HG03045 (cell line): ENCODE data around the gene USP20.

Source experiments
- ATAC-seq: cut with Tn5 transposase; IDR thresholded peaks from one replicate; pipeline ENCODE4 v1.9.1; 2021; ENCODE audit warnings: mild to moderate bottlenecking, moderate library complexity; ENCODE audit not compliant: unreplicated experiment

USP20 gene

GRCh38 chr9:129853614-129854013, 18.4 kb downstream of the USP20 start:
- ATAC-seq, result no peak

- ATAC-seq, result no peak
Measured at GRCh38 chr9:129854588-129855110, 19.4 kb downstream of the USP20 start.

- ATAC-seq, result no peak
Measured at GRCh38 chr9:129857207-129857606, 21.9 kb downstream of the USP20 start.

DNA sequence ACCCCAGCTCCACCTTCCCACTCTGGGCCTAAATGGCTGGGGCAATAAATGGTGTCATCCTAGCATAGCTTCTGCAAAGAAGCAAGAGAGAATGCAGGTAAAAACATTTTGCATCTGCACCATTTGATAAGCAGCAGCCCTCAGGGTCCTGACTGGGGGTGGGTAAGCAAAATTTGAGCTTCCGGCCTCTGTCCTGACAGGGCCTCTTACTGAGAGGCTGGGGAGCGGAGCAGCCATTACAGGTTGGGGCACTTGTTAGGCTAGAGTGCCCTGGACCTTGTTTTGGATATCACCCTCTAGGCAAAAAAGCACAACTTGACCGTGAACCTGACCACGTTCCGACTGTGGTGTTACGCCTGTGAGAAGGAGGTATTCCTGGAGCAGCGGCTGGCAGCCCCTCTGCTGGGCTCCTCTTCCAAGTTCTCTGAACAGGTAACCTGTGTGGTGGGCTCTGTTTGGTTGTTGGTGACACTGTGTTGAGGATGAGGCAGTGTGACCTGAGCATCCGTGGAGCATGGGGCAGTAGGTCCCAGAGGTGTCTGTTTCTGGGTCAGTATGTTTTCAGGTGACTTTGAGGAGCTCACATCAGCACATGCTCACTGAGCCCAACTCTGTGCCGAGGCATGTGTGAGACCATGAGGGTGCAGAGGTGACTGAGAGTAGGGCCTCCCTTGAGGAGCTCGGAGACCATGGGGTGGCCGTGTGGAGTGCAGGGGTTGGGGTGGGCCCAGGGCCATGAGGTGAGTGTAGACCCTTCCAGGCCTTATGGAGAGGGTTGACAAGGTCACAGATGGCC, 23.1 kb downstream of the USP20 start:
- ATAC-seq, result no peak

GRCh38 chr9:129860653-129861446, 25.6 kb downstream of the USP20 start:
- no peak for ATAC-seq

- ATAC-seq, result no peak
Measured at GRCh38 chr9:129861447-129861827, 26.2 kb downstream of the USP20 start.

GRCh38 chr9:129863059-129863690, 27.9 kb downstream of the USP20 start:
- no peak for ATAC-seq

GRCh38 chr9:129864991-129865647, 29.9 kb downstream of the USP20 start:
- ATAC-seq, result no peak

DNA sequence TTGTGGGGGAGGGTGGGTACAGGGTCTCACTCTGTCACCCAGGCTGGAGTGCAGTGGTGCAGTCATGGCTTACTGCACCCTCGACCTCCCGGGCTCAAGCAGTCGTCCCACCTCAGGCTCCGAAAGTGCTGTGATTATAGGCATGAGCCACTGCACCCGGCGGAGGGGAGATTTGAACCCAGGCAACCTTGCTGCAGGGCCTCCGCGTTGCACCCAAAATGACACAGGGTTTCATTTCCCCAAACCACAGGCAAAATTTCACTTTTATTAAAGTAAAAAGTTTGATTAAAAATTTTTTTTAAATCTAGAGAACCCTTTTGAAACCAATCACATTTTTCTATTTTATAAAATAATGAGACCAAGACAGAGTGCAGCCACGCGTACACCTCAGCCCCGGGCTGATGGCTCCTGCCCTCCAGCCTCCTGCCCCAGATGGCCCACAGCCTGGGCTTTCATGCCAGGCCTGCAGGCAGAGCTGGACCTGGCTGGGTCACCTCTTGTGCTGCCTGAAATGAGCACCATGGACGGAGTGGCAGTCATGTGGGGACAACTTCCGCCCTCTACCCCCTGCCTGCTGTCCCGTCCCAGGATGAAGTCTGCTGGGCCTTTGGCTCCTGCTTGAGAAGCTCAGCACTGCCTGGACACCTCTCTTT, 30.5 kb downstream of the USP20 start:
- no peak for ATAC-seq

DNA sequence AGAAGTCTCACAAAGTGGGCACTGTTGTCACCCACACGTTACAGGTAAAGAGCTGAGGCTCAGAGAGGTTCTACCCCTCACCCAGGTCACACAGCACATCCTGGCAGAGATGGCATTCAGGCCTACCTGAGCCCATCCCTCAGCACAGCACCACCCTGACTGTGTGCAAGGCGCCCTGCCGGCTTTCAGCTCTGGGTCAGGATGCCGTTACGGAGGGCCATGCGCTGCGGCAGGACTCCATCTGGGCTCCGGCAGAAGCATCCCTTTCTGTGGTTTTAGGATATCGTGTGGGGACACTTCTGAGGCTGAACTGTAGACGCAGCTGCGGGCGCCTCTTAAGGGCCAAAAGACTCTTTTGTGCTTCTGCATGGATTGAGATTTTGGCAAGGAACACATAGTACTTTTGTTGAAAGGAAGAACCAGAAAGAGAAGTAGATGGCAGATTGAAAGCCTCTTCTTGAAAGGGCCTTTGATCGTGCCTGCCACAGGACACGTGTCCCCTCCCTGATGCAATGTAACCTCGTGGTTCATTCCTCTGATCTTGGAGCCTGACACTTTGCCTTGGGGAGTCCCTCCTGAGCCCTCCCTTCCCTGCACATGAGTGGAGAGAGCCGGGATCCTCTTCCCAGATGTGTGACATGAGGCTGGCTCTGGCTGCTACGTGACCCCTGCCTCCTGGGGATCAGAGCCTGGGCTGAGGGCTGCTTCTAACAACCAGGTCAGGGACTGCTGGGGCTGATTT, 31.3 kb downstream of the USP20 start:
- ATAC-seq, result no peak

- no peak for ATAC-seq
Measured at GRCh38 chr9:129867136-129868022, 32.1 kb downstream of the USP20 start.

GRCh38 chr9:129868023-129868871, 33.0 kb downstream of the USP20 start:
- ATAC-seq, result no peak

GRCh38 chr9:129868872-129869486, 33.7 kb downstream of the USP20 start:
- ATAC-seq, result no peak

- no peak for ATAC-seq
Measured at GRCh38 chr9:129869585-129870501, 34.6 kb downstream of the USP20 start.

GRCh38 chr9:129871046-129871445, 35.8 kb downstream of the USP20 start:
- ATAC-seq, result no peak

GRCh38 chr9:129873563-129874190, 38.4 kb downstream of the USP20 start:
- no peak for ATAC-seq
